Activated effector memory CD4-positive, alpha-beta T cell treated with anti-CD3 and anti-CD28 coated beads, Interleukin-2, amount 50 U/mL, for 16 hours (primary cell): ENCODE measurements around the gene RPS6KA3.

ENCODE experiments used
- DNase-seq: peaks from one replicate; pipeline ENCODE4 v3.0.0-alpha.2; 2020

Gene RPS6KA3

DNA sequence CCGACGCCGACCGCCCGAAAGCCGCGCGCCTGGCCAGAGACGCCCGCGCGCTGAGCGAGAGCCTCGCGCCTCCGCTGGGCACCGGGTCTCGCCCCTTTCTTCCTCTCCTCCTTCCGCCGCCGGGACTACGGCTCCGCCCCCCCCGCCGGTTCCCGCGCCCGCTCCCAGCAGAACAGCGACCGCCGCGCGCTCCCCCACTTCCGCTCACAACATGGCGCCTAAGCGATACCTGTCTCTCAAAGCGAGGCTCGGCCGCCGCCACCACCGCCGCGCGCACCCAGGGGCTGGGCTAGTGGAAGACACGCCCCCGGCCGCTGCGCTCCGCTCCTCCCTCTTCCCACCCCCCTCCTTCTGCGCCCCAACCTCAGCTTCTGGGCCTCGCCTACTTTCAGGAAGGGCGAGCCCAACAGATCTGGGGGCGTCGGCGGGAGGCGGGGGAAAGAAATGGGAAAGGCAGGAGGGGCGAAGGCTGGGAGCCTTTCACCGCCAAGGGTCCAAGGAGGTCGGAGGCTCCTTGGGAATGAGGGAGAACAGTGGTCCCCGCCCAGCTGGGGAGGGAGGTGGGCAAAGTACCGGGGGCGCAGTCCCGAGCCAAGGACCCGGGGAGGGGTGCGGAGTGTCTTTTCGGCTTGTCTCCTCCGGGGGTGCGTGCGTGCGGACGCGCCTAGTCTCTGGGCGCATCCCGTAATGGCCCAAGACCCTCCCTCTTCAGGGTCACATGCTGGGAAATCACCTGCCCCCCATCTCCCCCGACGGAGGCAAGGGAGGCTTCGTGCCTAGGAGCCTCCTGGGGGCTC is at the start of gene RPS6KA3:
TSS of gene RPS6KA3 (minus strand) at position 100 of the 797 bp plus-strand sequence. CDS start 277 bp downstream, outside the sequence.
- DNase-seq = peak; percentile 96

DNA sequence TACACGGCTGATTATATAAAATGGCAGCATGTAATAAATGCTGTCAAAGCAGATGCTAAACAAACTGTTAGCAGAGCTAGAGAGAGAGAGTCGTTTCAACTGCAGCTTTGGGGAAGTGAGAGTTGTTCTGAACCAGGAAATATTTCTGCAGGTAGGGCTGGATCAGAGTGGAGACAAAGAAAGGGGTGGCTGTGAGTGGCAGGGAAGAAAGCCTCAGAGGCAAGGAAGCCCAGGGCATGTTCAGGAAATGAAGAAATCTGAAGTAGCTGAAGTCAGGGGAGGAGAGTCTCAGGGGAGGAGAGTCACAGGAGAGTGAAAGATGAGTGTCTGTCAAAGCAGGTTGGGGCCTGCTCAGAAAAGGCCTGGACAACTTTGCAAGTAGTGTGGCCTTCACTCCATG is 48.4 kb upstream of the RPS6KA3 start:
- no peak for DNase-seq

DNA sequence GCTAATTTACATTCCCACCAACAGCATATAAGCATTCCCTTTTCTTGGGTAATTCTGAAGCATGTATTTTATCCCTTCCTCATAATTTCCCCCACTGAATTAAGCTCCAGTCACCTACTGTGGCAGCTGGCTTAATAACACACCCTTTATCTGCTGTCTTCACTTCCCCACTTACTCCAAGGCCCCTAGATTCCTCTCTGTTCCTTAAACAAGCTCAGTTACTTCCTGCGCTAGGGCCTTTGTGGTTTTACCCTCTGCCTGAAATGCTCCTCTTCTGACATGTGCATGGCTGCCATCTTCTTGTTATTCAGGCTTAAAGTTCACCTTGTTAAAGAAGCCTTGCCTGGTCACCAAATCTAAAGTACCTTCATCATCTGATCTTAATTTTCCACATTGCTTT is 47.2 kb upstream of the RPS6KA3 start:
- DNase-seq = no peak

DNA sequence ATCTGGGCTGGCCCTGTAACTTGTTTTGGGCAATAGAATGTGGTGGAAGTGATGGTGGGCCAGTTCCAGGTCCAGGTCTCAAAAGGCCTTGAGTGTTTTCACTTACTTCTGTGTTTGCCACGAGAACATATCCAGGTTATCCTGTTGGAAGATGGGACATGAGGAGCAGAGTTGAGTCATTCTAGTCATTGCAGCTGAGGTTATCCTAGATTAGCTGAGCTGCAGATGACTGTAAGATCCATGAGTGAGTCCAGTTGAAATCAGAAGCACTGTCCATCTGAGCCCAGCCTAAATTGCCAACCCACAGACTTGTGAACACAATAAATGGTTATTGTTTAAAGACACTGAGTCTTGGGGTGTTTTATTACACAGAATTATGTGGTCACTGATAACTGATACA is 45.3 kb upstream of the RPS6KA3 start:
- no peak for DNase-seq

DNA sequence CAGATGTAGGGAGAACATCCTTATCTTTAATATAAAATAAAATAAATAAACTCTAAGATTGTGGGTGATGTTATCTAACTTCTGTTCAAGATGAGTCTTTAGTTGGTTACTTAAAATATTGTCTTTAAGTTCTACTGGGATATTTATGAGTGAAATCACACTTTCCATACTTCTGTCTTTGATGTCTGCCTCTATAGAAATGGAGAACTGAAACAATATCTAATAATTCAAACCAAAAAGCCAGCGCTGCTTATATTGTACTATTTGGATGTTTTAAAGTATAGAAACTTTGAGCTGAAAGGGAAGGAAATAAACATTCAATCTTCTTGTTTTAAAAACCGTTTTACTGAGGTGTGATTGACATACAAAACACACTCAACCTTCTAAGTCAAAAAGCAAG is 44.8 kb upstream of the RPS6KA3 start:
- DNase-seq = no peak

DNA sequence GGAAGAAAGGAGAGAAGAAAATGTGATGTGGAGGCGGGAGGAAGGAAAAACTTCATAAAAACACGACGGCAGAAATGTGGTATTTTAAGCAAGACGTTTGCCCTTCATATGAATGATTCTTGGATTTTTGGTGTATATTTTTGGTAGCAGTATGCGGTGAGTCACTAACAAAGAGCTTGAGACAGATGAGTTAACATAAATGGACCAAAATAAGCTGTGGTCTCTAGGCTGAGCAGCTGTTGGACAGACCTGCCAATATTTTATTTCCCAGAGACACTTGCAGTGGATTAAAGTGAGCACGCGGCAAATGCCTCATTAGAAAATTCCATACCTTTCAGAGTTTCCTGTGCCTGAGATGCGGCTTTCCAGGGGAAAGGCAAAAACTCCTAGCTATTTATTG is 43.1 kb upstream of the RPS6KA3 start:
- DNase-seq = no peak

DNA sequence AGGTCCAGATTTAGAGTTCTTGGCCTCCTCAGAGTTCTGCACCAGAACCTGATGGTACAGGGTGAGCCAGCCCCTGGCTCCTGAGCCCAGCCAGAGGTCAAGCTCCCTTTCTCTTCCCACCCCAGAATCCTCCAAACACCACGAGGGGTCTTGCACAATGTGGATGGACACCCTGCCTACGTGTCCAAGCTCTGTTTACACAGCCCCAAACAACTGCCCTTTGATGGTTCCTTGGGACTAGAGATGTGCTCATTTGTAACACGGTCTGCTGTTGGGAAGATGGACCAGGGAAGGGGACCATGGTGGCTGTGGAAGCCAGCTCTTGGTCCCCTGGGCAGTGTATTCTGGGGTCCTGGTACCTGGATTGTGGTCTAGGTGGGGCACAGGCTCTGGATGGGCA is 40.0 kb upstream of the RPS6KA3 start:
- DNase-seq = no peak

DNA sequence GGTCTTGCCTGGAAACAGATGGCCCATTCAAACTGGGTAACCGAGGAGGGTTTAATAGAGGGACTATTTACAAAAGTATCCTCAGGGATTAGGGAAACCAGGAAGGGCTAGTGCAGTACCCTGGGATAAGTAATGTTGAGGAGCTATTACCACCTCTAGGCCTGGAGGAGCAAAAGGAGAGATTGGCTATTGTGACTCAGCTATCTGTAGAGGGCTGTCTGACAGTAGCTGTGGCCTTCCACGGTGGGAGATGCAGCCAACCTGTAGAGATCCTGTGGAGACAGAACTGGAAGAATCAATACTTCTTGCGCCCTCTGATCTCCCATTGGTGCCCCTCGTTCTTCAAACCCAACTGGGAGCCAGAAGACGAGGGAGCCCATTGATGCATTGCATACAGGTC is 34.1 kb upstream of the RPS6KA3 start:
- DNase-seq = no peak

DNA sequence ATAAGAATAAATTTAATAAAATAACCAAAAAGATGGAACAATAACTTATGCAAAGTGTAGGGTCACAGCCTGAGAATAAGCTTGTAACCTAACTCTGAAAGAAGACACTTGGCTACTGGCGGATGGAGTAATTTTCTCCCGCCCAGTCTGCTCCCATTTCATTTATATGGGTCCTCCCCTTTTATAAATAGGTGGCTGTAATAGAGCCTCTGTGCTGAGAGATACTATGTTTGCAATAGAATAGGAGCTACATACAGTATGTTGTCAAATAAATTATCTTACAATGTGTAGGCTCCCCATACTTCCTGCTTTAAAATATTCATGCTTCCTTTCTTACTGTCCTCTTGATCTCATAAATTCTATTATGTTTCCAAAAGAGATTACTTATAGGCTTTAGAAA is 28.2 kb upstream of the RPS6KA3 start:
- no peak for DNase-seq

DNA sequence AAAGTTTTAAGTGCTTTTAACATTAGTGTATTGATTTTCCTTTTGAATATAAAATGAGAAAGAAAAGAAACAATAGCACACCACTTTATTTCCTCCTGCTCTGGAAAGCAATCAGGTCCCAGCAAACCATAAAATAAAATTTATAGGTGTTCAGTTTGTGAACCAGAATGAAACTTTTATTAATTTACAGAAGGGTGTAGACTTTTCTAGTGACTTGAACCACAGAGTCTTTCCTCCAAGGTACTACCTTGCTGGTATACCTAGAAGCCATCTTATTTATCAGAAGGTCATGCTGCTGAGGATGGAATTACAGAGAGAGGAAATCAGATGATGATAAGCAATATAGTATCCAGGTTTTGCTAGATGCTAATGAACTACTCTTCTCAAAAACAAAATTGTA is 27.6 kb upstream of the RPS6KA3 start:
- no peak for DNase-seq

DNA sequence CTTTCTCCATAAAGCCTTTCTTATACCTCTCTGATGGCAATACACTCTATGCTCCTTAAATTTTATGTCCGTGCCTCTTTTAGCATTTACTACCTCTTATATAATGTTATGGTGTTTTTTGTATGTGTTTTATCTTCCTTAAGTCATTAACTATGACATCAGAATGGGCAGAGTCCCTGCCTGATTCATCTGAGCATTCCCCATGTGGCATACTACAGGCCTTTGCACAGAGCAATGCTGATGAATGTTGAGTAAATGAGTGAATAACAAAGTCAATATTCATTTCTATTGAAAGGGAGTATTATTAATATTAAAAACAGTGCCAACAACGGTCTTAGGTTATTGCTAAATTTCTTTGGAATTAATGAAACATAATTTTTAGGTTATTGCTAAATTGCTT is 18.8 kb upstream of the RPS6KA3 start:
- no peak for DNase-seq

DNA sequence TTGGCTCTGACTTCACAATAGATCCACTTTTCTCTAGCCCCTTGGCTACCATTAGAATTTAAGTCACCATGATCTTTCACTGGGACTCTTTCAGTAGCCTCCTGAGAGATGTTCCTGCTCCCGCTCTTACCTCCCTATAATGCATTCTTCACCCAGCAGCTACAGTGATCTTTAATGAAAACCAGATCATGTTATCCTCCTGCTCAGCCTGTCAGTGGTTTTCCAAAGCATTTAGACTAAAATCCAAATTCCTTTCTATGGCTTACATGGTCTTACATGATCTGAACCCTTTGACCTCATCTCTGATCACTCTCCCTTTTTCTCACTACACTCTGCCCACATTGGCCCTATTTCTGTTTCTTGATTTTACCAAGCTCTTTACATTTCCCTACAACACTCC is 18.3 kb upstream of the RPS6KA3 start:
- DNase-seq = no peak

DNA sequence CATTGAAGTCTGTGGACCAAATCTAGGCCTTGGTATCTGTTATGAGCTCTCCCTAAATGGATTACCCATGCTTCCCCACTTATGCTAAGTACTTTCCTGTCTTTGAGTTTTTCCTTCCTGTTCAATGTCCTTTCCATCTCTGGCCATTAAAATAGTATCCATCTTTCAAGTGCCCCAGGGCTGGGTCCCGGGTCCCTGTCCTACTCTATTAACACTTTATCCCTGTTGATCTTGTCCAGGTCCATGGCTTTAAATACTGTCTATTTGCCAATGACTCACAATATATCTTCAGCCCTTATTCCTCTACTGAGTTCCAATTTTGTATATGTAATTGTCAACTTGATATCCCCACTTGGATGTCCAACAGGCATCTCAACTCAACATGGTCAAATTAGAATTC is 17.7 kb upstream of the RPS6KA3 start:
- no peak for DNase-seq

DNA sequence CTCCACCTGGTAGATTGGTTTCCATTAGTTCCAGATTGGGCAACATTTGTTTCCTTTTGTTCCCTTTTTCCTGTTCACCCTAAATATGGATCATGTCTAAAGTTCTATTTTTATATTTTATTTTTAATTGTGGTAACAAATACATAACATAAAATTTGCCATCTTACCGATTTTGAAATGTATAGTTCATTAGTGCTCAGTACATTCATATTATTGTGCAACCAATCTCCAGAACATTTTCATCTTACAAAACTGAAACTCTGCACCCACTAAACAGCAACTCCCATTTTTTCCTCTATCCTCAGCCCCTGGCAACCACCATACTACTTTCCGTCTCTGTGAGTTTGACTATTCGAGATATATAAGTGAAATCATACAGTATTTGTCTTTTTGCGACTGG is 14.2 kb upstream of the RPS6KA3 start:
- no peak for DNase-seq

DNA sequence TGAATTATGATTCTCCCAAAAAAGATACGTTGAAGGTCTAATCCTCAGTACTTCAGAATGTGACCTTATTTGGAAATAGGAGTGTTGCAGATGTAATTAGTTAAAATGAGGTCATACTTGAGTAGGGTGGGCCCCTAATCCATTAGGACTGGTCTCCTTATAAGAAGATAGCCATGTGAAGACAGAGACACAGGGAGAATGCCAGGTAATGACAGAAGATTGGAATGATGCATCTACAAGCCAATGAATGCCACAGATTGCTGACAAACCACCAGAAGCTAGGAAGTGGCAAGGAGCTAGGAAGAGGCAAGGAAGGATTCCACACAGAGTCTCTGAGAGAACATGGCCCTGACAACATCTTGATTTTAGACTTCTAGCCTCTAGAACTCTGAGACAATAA is 7.4 kb upstream of the RPS6KA3 start:
- DNase-seq = no peak

DNA sequence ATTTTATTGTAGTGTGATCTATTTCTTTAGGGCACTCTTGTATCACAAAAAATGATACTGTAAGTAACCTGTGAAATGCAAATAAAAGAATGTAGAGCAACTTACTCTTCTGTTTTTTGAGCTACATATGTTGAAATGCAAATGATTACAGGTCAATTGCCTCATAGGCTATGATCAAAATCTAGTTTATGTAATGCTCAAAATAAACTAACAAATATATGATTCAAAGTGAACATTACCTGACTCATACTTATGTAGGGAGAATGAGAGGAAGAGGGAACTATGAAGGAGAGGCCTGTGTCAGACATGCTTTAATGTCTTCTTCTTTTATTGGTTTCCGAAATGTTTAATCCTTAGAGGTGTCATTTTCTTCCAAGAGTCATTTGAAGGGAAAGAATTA is 5.0 kb upstream of the RPS6KA3 start:
- no peak for DNase-seq

DNA sequence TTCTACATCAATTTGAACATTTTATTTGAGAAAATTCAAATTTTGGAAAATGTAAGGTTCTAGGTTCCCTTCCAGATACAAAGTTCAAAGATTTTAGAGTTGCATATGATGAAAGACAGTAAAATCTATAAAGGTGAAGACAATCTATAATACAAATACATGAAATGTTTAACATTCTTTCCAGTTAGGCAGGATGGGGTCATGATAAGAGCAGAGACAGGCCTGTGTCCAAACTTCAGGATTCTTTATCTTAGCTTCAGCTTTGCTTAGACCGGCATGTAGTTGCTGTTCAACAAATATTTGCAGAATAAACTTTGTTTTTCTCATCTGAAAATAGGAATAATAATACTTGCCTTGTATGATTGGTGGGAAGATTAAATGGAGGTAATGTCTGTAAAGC is 4.5 kb upstream of the RPS6KA3 start:
- DNase-seq = no peak

DNA sequence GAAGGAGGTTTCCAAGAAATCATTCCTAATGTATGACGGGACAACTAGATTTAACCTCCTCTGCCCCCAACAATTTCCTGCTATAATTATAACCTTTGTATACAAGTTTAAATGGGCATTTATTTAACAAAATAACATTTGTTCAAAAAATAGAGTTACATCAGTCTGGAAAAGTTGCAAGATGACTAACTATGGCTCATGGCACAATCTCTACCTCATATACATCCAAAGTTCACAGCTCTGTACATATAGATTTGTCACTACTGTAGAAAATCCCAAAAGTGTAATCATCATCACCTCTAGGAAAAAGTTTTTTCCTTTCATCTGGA is 3.8 kb upstream of the RPS6KA3 start:
- no peak for DNase-seq

DNA sequence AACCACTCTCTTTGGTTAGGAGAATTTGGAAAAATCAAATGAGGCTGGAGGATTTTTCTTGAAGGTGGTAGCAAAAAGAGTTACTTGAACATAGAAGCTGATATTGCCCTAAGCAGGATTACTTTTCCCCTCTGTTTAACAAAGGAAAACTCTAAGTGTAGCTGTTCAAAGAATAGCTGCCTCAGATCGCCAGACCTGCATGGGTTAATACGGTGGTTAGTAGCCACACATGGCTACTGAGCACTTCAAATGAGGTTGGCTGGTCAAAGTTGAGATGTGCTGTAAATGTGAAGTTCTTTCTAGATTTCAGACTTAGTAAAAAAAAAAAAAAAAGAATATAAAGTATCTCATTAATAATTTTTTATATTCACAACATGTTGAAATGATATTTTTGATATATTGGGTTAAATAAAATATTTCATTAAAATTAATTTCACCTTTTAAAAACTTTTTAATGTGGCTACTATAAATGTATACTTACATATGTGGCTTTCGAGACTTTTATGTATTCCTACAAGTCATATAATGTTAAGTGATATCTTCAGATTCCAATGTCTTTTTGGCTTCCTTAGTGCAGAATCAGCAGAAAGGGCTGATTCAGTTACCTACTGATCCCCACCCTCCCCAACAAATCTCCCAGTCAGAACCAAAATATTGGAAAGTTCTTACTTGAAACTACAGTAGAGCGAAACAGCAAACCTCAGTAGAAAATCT is 3.3 kb upstream of the RPS6KA3 start:
- DNase-seq = no peak

DNA sequence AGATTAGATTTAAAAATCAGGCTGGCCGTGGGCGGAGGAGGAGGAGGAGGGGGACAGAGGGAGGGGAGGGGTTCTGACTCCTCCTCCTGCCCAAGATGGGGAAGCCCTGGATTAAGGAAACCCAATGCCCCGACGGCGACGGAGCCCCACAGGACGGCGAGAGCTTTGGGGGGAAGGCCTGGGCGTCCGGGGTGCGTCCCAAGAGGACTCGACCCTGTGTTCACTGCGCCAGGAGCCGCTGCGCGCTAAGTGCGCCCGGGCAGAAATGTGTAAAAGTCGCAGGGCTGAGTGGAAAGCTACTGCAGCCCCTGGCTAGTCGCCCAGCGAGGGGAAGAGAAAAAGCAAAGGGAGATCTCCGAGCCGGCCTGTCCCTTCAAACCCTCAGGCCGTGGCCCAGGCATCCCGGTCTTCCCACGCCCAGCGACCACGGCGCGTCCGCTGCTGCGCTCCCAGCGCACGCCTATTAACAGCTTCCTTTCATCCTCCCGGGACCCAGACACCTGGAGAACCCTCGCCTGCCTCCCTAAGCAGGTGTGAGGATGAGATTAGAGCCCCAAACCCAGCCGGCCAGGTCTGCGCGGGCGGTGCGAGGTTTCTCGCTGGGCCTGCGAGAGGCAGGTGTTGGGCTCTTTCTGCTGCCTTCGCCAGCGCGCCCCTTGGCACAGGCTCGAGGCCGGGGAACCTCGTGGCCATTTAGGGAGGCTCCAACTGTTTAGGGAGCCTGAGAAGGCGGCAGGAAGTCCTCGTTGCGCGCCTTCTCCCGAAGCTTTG is 1.4 kb upstream of the RPS6KA3 start:
- DNase-seq = peak; percentile 67

DNA sequence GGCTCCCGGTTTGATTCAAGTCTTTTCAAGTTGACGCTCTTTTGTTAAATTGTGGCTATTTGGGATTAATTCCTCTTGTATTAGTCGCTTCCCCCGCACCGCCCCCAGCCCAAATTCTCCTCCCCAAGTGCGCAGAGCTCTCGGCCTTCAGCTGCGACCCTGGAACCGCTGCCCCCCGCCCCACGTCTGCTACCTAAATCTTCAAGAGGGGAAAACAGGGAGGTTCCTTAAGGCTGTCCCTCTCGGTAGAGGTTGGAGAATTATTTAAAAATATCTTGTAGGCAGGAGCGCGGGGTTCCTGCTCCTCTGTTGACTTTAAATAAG is 860 bp upstream of the RPS6KA3 start:
- DNase-seq = no peak

DNA sequence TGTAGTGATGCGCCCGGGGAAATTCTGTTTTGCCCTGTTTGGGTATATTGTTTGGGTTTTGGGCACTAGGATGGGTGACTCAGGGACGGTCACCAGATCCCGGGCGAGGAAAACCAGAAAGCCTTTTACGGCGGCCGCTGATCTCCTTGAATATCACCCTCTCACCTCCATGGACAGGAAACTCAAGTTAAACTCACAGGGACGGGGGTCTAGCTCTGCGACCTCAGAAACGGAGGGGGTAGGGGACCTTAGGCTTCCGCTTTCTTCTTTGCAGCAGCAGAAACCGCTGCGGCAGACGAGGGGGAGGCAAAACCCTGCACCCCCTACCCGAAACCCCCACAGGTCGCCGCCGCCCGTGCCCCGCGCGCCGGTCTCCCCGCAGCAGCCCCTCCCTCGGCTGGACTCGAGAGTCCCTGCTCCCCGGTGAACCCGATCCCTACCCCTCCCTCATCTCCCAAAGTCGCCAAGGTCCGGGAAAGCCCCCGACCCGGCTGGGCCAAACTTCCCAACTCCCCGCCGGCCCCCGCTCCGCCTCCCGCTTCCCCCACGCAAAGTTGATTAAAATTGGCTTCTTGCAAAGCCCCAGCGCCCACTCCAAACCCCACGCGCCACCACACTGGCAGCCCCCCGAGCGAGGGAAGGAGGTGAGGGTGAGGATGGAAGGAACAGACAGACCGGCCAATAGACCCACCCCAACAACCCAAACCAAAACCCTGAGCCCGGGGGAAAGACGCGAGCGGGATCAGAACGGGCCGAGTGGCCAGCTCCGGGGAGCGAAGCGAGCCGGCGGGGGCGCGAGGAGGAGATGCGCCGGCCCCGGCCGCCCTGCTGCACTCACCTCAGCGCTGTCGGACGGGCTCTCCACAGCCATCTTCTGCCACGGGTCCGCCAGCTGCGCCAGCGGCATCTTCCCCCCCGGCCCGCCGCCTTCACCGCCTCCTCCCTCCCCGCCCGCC is 705 bp downstream of the RPS6KA3 start:
- DNase-seq = peak; percentile 73

DNA sequence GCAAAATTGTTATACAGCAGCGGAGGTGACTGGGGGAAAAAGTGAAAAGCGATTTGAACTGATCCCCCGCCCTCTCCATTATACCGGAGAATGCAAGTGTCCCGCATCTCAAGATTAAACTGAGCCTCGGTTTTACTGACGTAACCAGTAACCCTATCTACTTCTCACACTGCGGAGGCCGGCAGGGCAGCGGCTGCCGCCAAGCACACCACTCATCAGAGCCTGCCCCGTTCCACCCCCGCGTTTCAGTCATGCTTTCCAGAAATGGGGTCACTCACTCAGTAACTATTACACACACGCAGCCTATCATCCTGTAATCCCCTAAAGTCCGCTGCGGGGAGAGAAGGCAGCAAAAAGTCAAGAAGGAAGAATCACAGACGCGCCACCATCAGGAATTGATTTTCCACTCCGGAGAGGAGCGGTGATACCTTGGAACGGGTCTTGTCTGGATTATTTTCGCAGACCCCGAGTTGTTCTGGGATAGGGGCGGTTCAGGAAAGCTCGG is 1.4 kb downstream of the RPS6KA3 start:
- peak; percentile 88 for DNase-seq
